NCI-H526 (cell line): Measurements from ENCODE around the gene RAPGEF5.

Experiments used
- DNase-seq, 2 experiments: peaks; one replicate each; lab custom pipeline; 2025; lab: John Stamatoyannopoulos, UW

RAPGEF5 gene

GRCh38 chr7:22189230-22189629 lies 167.7 kb downstream of the RAPGEF5 start:
- no peak for DNase-seq

- DNase-seq, result no peak
Measured at GRCh38 chr7:22187691-22188348, 169.1 kb downstream of the RAPGEF5 start.

GRCh38 chr7:22185559-22185958 lies 171.4 kb downstream of the RAPGEF5 start:
- DNase-seq, result peak in 1 of 2 experiments; percentile 4

- no peak for DNase-seq
Measured at GRCh38 chr7:22184549-22185199, 172.3 kb downstream of the RAPGEF5 start.

GRCh38 chr7:22183522-22184280 lies 173.3 kb downstream of the RAPGEF5 start:
- no peak for DNase-seq

GRCh38 chr7:22182149-22182548 lies 174.8 kb downstream of the RAPGEF5 start:
- DNase-seq, result no peak

- DNase-seq, result no peak
Measured at GRCh38 chr7:22181663-22182062, 175.3 kb downstream of the RAPGEF5 start.

- no peak for DNase-seq
Measured at GRCh38 chr7:22179442-22179879, 177.5 kb downstream of the RAPGEF5 start.

GRCh38 chr7:22178735-22179134 lies 178.2 kb downstream of the RAPGEF5 start:
- DNase-seq, result no peak

- no peak for DNase-seq
Measured at GRCh38 chr7:22176791-22177412, 180.1 kb downstream of the RAPGEF5 start.

GRCh38 chr7:22174574-22174953 lies 182.4 kb downstream of the RAPGEF5 start:
- no peak for DNase-seq

GRCh38 chr7:22173685-22174573 lies 183.0 kb downstream of the RAPGEF5 start:
- DNase-seq, result no peak

- DNase-seq, result no peak
Measured at GRCh38 chr7:22168129-22168634, 188.8 kb downstream of the RAPGEF5 start.

GRCh38 chr7:22167482-22167881 lies 189.5 kb downstream of the RAPGEF5 start:
- DNase-seq, result no peak

GRCh38 chr7:22166928-22167327 lies 190.0 kb downstream of the RAPGEF5 start:
- DNase-seq, result no peak

GRCh38 chr7:22159341-22159740 lies 197.6 kb downstream of the RAPGEF5 start:
- no peak for DNase-seq

- DNase-seq, result no peak
Measured at GRCh38 chr7:22157552-22157951, 199.4 kb downstream of the RAPGEF5 start.

- DNase-seq, result no peak
Measured at GRCh38 chr7:22156205-22156604, 200.7 kb downstream of the RAPGEF5 start.

- peak; percentile 53 to 55 for DNase-seq
Measured at GRCh38 chr7:22154143-22154529, 202.8 kb downstream of the RAPGEF5 start.

- DNase-seq, result peak; percentile 85
Measured at GRCh38 chr7:22153432-22154142, 203.4 kb downstream of the RAPGEF5 start.

GRCh38 chr7:22152690-22153089 lies 204.3 kb downstream of the RAPGEF5 start:
- DNase-seq, result no peak
